HEK293T (cell line): ENCODE results near the gene RNF130.

Experiments
- CTCF ChIA-PET: fragments of 350-600 bp; formaldehyde crosslinking; extraction: SDS; loops from one replicate; lab custom pipeline; 2021; ENCODE audit warnings: antibody characterized with exemption, inconsistent platforms; lab: Yijun Ruan, JAX
- POLR2A ChIA-PET: fragments of 350-600 bp; formaldehyde crosslinking; extraction: SDS; loops from one replicate; lab custom pipeline; 2020; ENCODE audit warnings: antibody characterized with exemption, inconsistent platforms; lab: Yijun Ruan, JAX
- DNase-seq: peaks from one replicate; pipeline ENCODE4 v3.0.0; 2012; ENCODE audit warnings: mixed read lengths; ENCODE audit errors: extremely low spot score
- ARNT ChIP-seq: fragments of 450-650 bp; IDR thresholded peaks from 2 replicates; pipeline ENCODE4 v1.6.1; 2017; ENCODE audit warnings: mild to moderate bottlenecking
- BHLHE40 ChIP-seq: fragments of 450-650 bp; IDR thresholded peaks from 2 replicates; pipeline ENCODE4 v1.6.1; 2016; ENCODE audit warnings: mild to moderate bottlenecking, moderate library complexity, borderline replicate concordance
- CTBP1 ChIP-seq: fragments of 450-650 bp; IDR thresholded peaks from 2 replicates; pipeline ENCODE4 v1.6.1; 2016; ENCODE audit warnings: borderline replicate concordance
- ELF4 ChIP-seq: fragments of 450-650 bp; IDR thresholded peaks from 2 replicates; pipeline ENCODE4 v1.6.1; 2017; ENCODE audit warnings: antibody characterized with exemption
- FOXA1 ChIP-seq: fragments of 450-650 bp; IDR thresholded peaks from 2 replicates; pipeline ENCODE4 v1.6.1; 2016; ENCODE audit warnings: mild to moderate bottlenecking
- FOXK2 ChIP-seq: fragments of 450-650 bp; IDR thresholded peaks from 2 replicates; pipeline ENCODE4 v1.6.1; 2016; ENCODE audit warnings: mild to moderate bottlenecking
- FOXM1 ChIP-seq: fragments of 450-650 bp; IDR thresholded peaks from 2 replicates; pipeline ENCODE4 v1.6.1; 2017; ENCODE audit warnings: mild to moderate bottlenecking, borderline replicate concordance
- HDGF ChIP-seq: fragments of 450-650 bp; IDR thresholded peaks from 2 replicates; pipeline ENCODE4 v1.6.1; 2017; ENCODE audit warnings: antibody characterized with exemption, borderline replicate concordance
- L3MBTL2 ChIP-seq: fragments of 450-650 bp; conservative IDR thresholded peaks from 2 replicates; pipeline ENCODE4 v1.6.1; 2016; ENCODE audit warnings: mild to moderate bottlenecking
- LEF1 ChIP-seq: fragments of 450-650 bp; IDR thresholded peaks from 2 replicates; pipeline ENCODE4 v1.6.1; 2017; ENCODE audit warnings: mild to moderate bottlenecking, borderline replicate concordance
- NFRKB ChIP-seq: fragments of 450-650 bp; IDR thresholded peaks from 2 replicates; pipeline ENCODE4 v1.6.1; 2016; ENCODE audit warnings: mild to moderate bottlenecking, moderate library complexity
- PKNOX1 ChIP-seq: fragments of 450-650 bp; IDR thresholded peaks from 2 replicates; pipeline ENCODE4 v1.6.1; 2016
- SP1 ChIP-seq: fragments of 450-650 bp; IDR thresholded peaks from 2 replicates; pipeline ENCODE4 v1.6.1; 2017
- SUZ12 ChIP-seq: fragments of 450-650 bp; IDR thresholded peaks from 2 replicates; pipeline ENCODE4 v1.6.1; 2016; ENCODE audit warnings: mild to moderate bottlenecking
- TARDBP ChIP-seq: fragments of 450-650 bp; IDR thresholded peaks from 2 replicates; pipeline ENCODE4 v1.6.1; 2016
- ZNF384 ChIP-seq: fragments of 450-650 bp; IDR thresholded peaks from 2 replicates; pipeline ENCODE4 v1.6.1; 2016

Gene RNF130

GRCh38 chr5:180105827-180106312 is 34.3 kb upstream of the RNF130 start:
- DNase-seq = no peak
- TF ChIP-seq SUZ12 = no peak
- TF ChIP-seq HDGF = no peak
- TF ChIP-seq ELF4 = no peak
- no peak for TF ChIP-seq FOXM1
- TF ChIP-seq FOXK2 = no peak
- no peak for TF ChIP-seq CTBP1
- TF ChIP-seq PKNOX1 = no peak
- TF ChIP-seq L3MBTL2 = no peak
- no peak for TF ChIP-seq FOXA1
- no peak for TF ChIP-seq LEF1
- TF ChIP-seq TARDBP = no peak
- ChIA-PET CTCF (no interaction called here), POLR2A (no interaction called here)

GRCh38 chr5:180104168-180104530 is 32.6 kb upstream of the RNF130 start:
- CTCF ChIA-PET = no interaction called here
- DNase-seq = no peak
- POLR2A ChIA-PET = no interaction called here
- TF ChIP-seq NFRKB = no peak

GRCh38 chr5:180103487-180104167 is 32.1 kb upstream of the RNF130 start:
- DNase-seq = no peak
- POLR2A ChIA-PET = no interaction called here
- CTCF ChIA-PET = no interaction called here
- TF ChIP-seq BHLHE40 (no peak), SUZ12 (no peak), HDGF (no peak), NFRKB (no peak), FOXA1 (no peak), PKNOX1 (no peak), CTBP1 (no peak), ZNF384 (no peak), ARNT (no peak), FOXM1 (no peak), SP1 (no peak), L3MBTL2 (no peak), FOXK2 (no peak)

GRCh38 chr5:180102636-180103035 is 31.1 kb upstream of the RNF130 start:
- DNase-seq = no peak
- ChIA-PET CTCF (no interaction called here), POLR2A (no interaction called here)
- TF ChIP-seq PKNOX1 (no peak), ARNT (no peak), FOXK2 (no peak), NFRKB (no peak), ELF4 (no peak), FOXM1 (no peak), ZNF384 (no peak), SP1 (no peak), TARDBP (no peak), HDGF (no peak), BHLHE40 (no peak), CTBP1 (no peak), LEF1 (no peak), SUZ12 (no peak), FOXA1 (no peak), L3MBTL2 (no peak)

- no peak for DNase-seq
- POLR2A ChIA-PET = no interaction called here
- TF ChIP-seq NFRKB = no peak
- CTCF ChIA-PET = interaction anchor here (0.6 kb wide), 1 partner anchor 8 kb away, joined by 4 read pairs; no protein-coding TSS in a partner anchor
Observed at GRCh38 chr5:180101451-180102105, 30.0 kb upstream of the RNF130 start.

GRCh38 chr5:180100621-180101450 is 29.3 kb upstream of the RNF130 start:
- TF ChIP-seq CTBP1 = no peak
- no peak for TF ChIP-seq SUZ12
- no peak for TF ChIP-seq HDGF
- no peak for TF ChIP-seq ARNT
- no peak for TF ChIP-seq FOXK2
- TF ChIP-seq LEF1 = no peak
- no peak for TF ChIP-seq PKNOX1
- no peak for TF ChIP-seq BHLHE40
- no peak for TF ChIP-seq FOXM1
- no peak for TF ChIP-seq SP1
- no peak for TF ChIP-seq ELF4
- TF ChIP-seq ZNF384 = no peak
- no peak for TF ChIP-seq TARDBP
- no peak for TF ChIP-seq NFRKB
- no peak for TF ChIP-seq FOXA1
- no peak for TF ChIP-seq L3MBTL2
- POLR2A ChIA-PET = no interaction called here

More at GRCh38 chr5:180100621-180101450, 29.3 kb upstream of the RNF130 start:
- CTCF ChIA-PET = interaction anchor here (0.6 kb wide), 1 partner anchor 8 kb away, joined by 4 read pairs; no protein-coding TSS in a partner anchor
- no peak for DNase-seq
